Dendritic cell treated with granulocyte-macrophage colony-stimulating factor and Interleukin-4, amounts not matched to agents 40 ng/mL and 50 ng/mL, for 4 days (primary cell): Measurements from ENCODE around the gene RFX8.
"Not testable (repeated sequence)": the region's sequence is repeated elsewhere in the genome, so short reads cannot be mapped to it uniquely, and the experiment has no call there.

Experiments used
- H3K27ac Mint-ChIP-seq: one replicate; pipeline ENCODE4 v1.8.0; 2022; ENCODE audit warnings: mild to moderate bottlenecking, mixed read lengths
- H3K27me3 Mint-ChIP-seq: one replicate; pipeline ENCODE4 v1.8.0; 2022; ENCODE audit warnings: mild to moderate bottlenecking, mixed read lengths
- H3K36me3 Mint-ChIP-seq: one replicate; pipeline ENCODE4 v1.8.0; 2022; ENCODE audit warnings: low read depth, mixed read lengths
- H3K4me1 Mint-ChIP-seq: one replicate; pipeline ENCODE4 v1.8.0; 2022; ENCODE audit warnings: low read depth, mixed read lengths
- H3K4me3 Mint-ChIP-seq: one replicate; pipeline ENCODE4 v1.8.0; 2022; ENCODE audit warnings: mild to moderate bottlenecking, moderate library complexity, mixed read lengths
- H3K9me3 Mint-ChIP-seq: one replicate; pipeline ENCODE4 v1.8.0; 2022; ENCODE audit warnings: mixed read lengths
- intact Hi-C: fragments of 100-400 bp; cut with micrococcal nuclease; formaldehyde crosslinking; loops from one replicate; pipeline ENCODE4 v1.15.0; 2022

RFX8 gene

GRCh38 chr2:101450965-101451364 lies 23.9 kb downstream of the RFX8 start:
- Mint-ChIP-seq H3K9me3 (no peaks in the 10 kb centered on the region), H3K27ac (no peak overlapping the region), H3K4me1 (peaks cover 22% of the 10 kb centered on the region), H3K36me3 (no peaks in the 10 kb centered on the region), H3K27me3 (peaks cover 58% of the 10 kb centered on the region), H3K4me3 (no peak overlapping the region)
- intact Hi-C loops, result no loop called here

GRCh38 chr2:101446869-101447268 lies 28.0 kb downstream of the RFX8 start:
- peaks cover 56% of the 10 kb centered on the region for H3K27me3 Mint-ChIP-seq
- H3K9me3 Mint-ChIP-seq, result no peaks in the 10 kb centered on the region
- no peaks in the 10 kb centered on the region for H3K36me3 Mint-ChIP-seq
- intact Hi-C loops, result no loop called here
- no peak overlapping the region for H3K27ac Mint-ChIP-seq
- H3K4me3 Mint-ChIP-seq, result no peak overlapping the region
- peaks cover 31% of the 10 kb centered on the region for H3K4me1 Mint-ChIP-seq

- peaks cover 28% of the 10 kb centered on the region for H3K4me1 Mint-ChIP-seq
- no peak overlapping the region for H3K27ac Mint-ChIP-seq
- no peaks in the 10 kb centered on the region for H3K9me3 Mint-ChIP-seq
- no peak overlapping the region for H3K4me3 Mint-ChIP-seq
- peaks cover 30% of the 10 kb centered on the region for H3K27me3 Mint-ChIP-seq
- no peaks in the 10 kb centered on the region for H3K36me3 Mint-ChIP-seq
- intact Hi-C loops, result no loop called here
Measured at GRCh38 chr2:101442667-101443061, 32.2 kb downstream of the RFX8 start.

- intact Hi-C loops, result no loop called here
- Mint-ChIP-seq H3K4me3 (no peak overlapping the region), H3K27me3 (peaks cover 28% of the 10 kb centered on the region), H3K9me3 (no peaks in the 10 kb centered on the region), H3K27ac (no peak overlapping the region), H3K36me3 (no peaks in the 10 kb centered on the region), H3K4me1 (peaks cover 23% of the 10 kb centered on the region)
Measured at GRCh38 chr2:101442042-101442666, 32.8 kb downstream of the RFX8 start.

- peaks cover 13% of the 10 kb centered on the region for H3K4me1 Mint-ChIP-seq
- H3K27ac Mint-ChIP-seq, result no peak overlapping the region
- intact Hi-C loops, result no loop called here
- H3K9me3 Mint-ChIP-seq, result no peaks in the 10 kb centered on the region
- no peak overlapping the region for H3K4me3 Mint-ChIP-seq
- peaks cover 25% of the 10 kb centered on the region for H3K27me3 Mint-ChIP-seq
- no peaks in the 10 kb centered on the region for H3K36me3 Mint-ChIP-seq
Measured at GRCh38 chr2:101440127-101440738, 34.7 kb downstream of the RFX8 start.

GRCh38 chr2:101439716-101440115 lies 35.2 kb downstream of the RFX8 start:
- intact Hi-C loops, result no loop called here
- Mint-ChIP-seq H3K4me3 (no peak overlapping the region), H3K9me3 (no peaks in the 10 kb centered on the region), H3K27me3 (peaks cover 22% of the 10 kb centered on the region), H3K27ac (no peak overlapping the region), H3K4me1 (peaks cover 13% of the 10 kb centered on the region), H3K36me3 (no peaks in the 10 kb centered on the region)

GRCh38 chr2:101438555-101438954 lies 36.4 kb downstream of the RFX8 start:
- H3K9me3 Mint-ChIP-seq, H3K27ac Mint-ChIP-seq, H3K4me3 Mint-ChIP-seq, intact Hi-C loops, H3K36me3 Mint-ChIP-seq: not testable (repeated sequence)
- Mint-ChIP-seq H3K4me1 (peaks cover 13% of the 10 kb centered on the region), H3K27me3 (peaks cover 18% of the 10 kb centered on the region)

- intact Hi-C loops, result no loop called here
Measured at GRCh38 chr2:101435001-101435862, 39.7 kb downstream of the RFX8 start.

GRCh38 chr2:101433465-101433864 lies 41.4 kb downstream of the RFX8 start:
- H3K27ac Mint-ChIP-seq, result no peak overlapping the region
- peaks cover 5% of the 10 kb centered on the region for H3K27me3 Mint-ChIP-seq
- H3K9me3 Mint-ChIP-seq, result no peaks in the 10 kb centered on the region
- no peaks in the 10 kb centered on the region for H3K36me3 Mint-ChIP-seq
- H3K4me1 Mint-ChIP-seq, result no peaks in the 10 kb centered on the region
- intact Hi-C loops, result no loop called here
- H3K4me3 Mint-ChIP-seq, result no peak overlapping the region

More at GRCh38 chr2:101435001-101435862, 39.7 kb downstream of the RFX8 start:
- Mint-ChIP-seq H3K9me3 (no peaks in the 10 kb centered on the region), H3K27ac (no peak overlapping the region), H3K4me3 (no peak overlapping the region), H3K4me1 (no peaks in the 10 kb centered on the region), H3K27me3 (peaks cover 5% of the 10 kb centered on the region), H3K36me3 (no peaks in the 10 kb centered on the region)

- intact Hi-C loops, result no loop called here
- Mint-ChIP-seq H3K36me3 (no peaks in the 10 kb centered on the region), H3K27ac (no peak overlapping the region), H3K27me3 (peaks cover 5% of the 10 kb centered on the region), H3K9me3 (no peaks in the 10 kb centered on the region), H3K4me1 (no peaks in the 10 kb centered on the region), H3K4me3 (no peak overlapping the region)
Measured at GRCh38 chr2:101432411-101433181, 42.3 kb downstream of the RFX8 start.

GRCh38 chr2:101431486-101431885 lies 43.4 kb downstream of the RFX8 start:
- H3K4me3 Mint-ChIP-seq, result no peak overlapping the region
- H3K27ac Mint-ChIP-seq, result no peak overlapping the region
- H3K27me3 Mint-ChIP-seq, result peaks cover 1% of the 10 kb centered on the region
- no peaks in the 10 kb centered on the region for H3K36me3 Mint-ChIP-seq
- intact Hi-C loops, result no loop called here
- H3K9me3 Mint-ChIP-seq, result no peaks in the 10 kb centered on the region
- no peaks in the 10 kb centered on the region for H3K4me1 Mint-ChIP-seq

GRCh38 chr2:101430156-101430555 lies 44.8 kb downstream of the RFX8 start:
- no peaks in the 10 kb centered on the region for H3K27me3 Mint-ChIP-seq
- no peaks in the 10 kb centered on the region for H3K36me3 Mint-ChIP-seq
- no peak overlapping the region for H3K4me3 Mint-ChIP-seq
- no peaks in the 10 kb centered on the region for H3K9me3 Mint-ChIP-seq
- no peak overlapping the region for H3K27ac Mint-ChIP-seq
- intact Hi-C loops, result no loop called here
- no peaks in the 10 kb centered on the region for H3K4me1 Mint-ChIP-seq

GRCh38 chr2:101429453-101429852 lies 45.5 kb downstream of the RFX8 start:
- H3K9me3 Mint-ChIP-seq, result no peaks in the 10 kb centered on the region
- intact Hi-C loops, result loop anchor here (10.0 kb wide), 1 partner anchor 295 kb away; no protein-coding TSS in a partner anchor
- H3K27ac Mint-ChIP-seq, result no peak overlapping the region
- H3K4me3 Mint-ChIP-seq, result no peak overlapping the region
- H3K4me1 Mint-ChIP-seq, result no peaks in the 10 kb centered on the region
- H3K36me3 Mint-ChIP-seq, result no peaks in the 10 kb centered on the region
- H3K27me3 Mint-ChIP-seq, result no peaks in the 10 kb centered on the region
